Hematopoietic multipotent progenitor cell treated with erythropoietin and hydrocortisone succinate and interleukin-3 and kit ligand, for 15 days (in vitro differentiated cells): ENCODE results near the gene ALK.
"Not testable (repeated sequence)": the region's sequence is repeated elsewhere in the genome, so short reads cannot be mapped to it uniquely, and the experiment has no call there.

ENCODE experiments used
- DNase-seq: peaks from one replicate; pipeline ENCODE4 v3.0.0-alpha.2; 2015; ENCODE audit warnings: low spot score

ALK gene

GRCh38 chr2:29753671-29754444 lies 167.5 kb downstream of the ALK start:
- no peak for DNase-seq

- no peak for DNase-seq
Measured at GRCh38 chr2:29751390-29751789, 170.0 kb downstream of the ALK start.

GRCh38 chr2:29750463-29750862 lies 170.9 kb downstream of the ALK start:
- DNase-seq, result not testable (repeated sequence)

GRCh38 chr2:29749843-29750242 lies 171.5 kb downstream of the ALK start:
- no peak for DNase-seq

- no peak for DNase-seq
Measured at GRCh38 chr2:29749041-29749440, 172.3 kb downstream of the ALK start.

- no peak for DNase-seq
Measured at GRCh38 chr2:29747786-29748470, 173.5 kb downstream of the ALK start.

GRCh38 chr2:29744976-29745375 lies 176.4 kb downstream of the ALK start:
- DNase-seq, result no peak

GRCh38 chr2:29743516-29743915 lies 177.9 kb downstream of the ALK start:
- DNase-seq, result no peak

GRCh38 chr2:29742656-29743055 lies 178.7 kb downstream of the ALK start:
- DNase-seq, result no peak

- no peak for DNase-seq
Measured at GRCh38 chr2:29741132-29741531, 180.3 kb downstream of the ALK start.

- no peak for DNase-seq
Measured at GRCh38 chr2:29733965-29734364, 187.4 kb downstream of the ALK start.

- DNase-seq, result no peak
Measured at GRCh38 chr2:29733213-29733612, 188.2 kb downstream of the ALK start.

- no peak for DNase-seq
Measured at GRCh38 chr2:29731948-29732347, 189.4 kb downstream of the ALK start.

GRCh38 chr2:29729932-29730331 lies 191.5 kb downstream of the ALK start:
- DNase-seq, result no peak

- no peak for DNase-seq
Measured at GRCh38 chr2:29729401-29729800, 192.0 kb downstream of the ALK start.

- DNase-seq, result no peak
Measured at GRCh38 chr2:29726976-29727375, 194.4 kb downstream of the ALK start.

GRCh38 chr2:29725610-29726009 lies 195.8 kb downstream of the ALK start:
- no peak for DNase-seq

- DNase-seq, result no peak
Measured at GRCh38 chr2:29724282-29724681, 197.1 kb downstream of the ALK start.

GRCh38 chr2:29723255-29724001 lies 198.0 kb downstream of the ALK start:
- DNase-seq, result no peak

GRCh38 chr2:29719639-29720038 lies 201.7 kb downstream of the ALK start:
- DNase-seq, result no peak

GRCh38 chr2:29718076-29718686 lies 203.2 kb downstream of the ALK start:
- DNase-seq, result no peak

- DNase-seq, result no peak
Measured at GRCh38 chr2:29715655-29716054, 205.7 kb downstream of the ALK start.

- DNase-seq, result no peak
Measured at GRCh38 chr2:29714333-29714732, 207.1 kb downstream of the ALK start.
